GM23248 (cell line): ENCODE data around the gene GSE1. TPM values are rescaled to one million over a fixed set of nuclear protein-coding genes. Genes with fewer than 3 reads are reported as not detected.

Experiments used
- DNase-seq: peaks from one replicate; pipeline ENCODE4 v3.0.0-alpha.2; 2015
- H2AFZ ChIP-seq: fragments of 200-600 bp; sonication (generic); 2 replicates; pipeline ENCODE4 v1.6.1; 2016; ENCODE audit warnings: antibody characterized with exemption
- H3F3A ChIP-seq: fragments of 200-600 bp; sonication (generic); 2 replicates; pipeline ENCODE4 v1.6.1; 2016; ENCODE audit warnings: mild to moderate bottlenecking, antibody characterized with exemption, mixed run types; ENCODE audit not compliant: insufficient read depth
- H3K27ac ChIP-seq: fragments of 200-600 bp; sonication (generic); 2 replicates; pipeline ENCODE4 v1.5.1; 2016; ENCODE audit warnings: mild to moderate bottlenecking
- H3K27me3 ChIP-seq: fragments of 200-600 bp; sonication (generic); replicated peaks from 2 replicates; pipeline ENCODE4 v1.6.1; 2016; ENCODE audit warnings: mild to moderate bottlenecking; ENCODE audit not compliant: insufficient read depth
- H3K36me3 ChIP-seq: fragments of 200-600 bp; sonication (generic); 2 replicates; pipeline ENCODE4 v1.6.1; 2016; ENCODE audit warnings: low read depth, mild to moderate bottlenecking
- H3K4me1 ChIP-seq: fragments of 200-600 bp; sonication (generic); 2 replicates; pipeline ENCODE4 v1.6.1; 2016; ENCODE audit warnings: mild to moderate bottlenecking; ENCODE audit not compliant: insufficient read depth
- H3K4me2 ChIP-seq: fragments of 200-600 bp; sonication (generic); one replicate; pipeline ENCODE4 v1.6.1; 2016; ENCODE audit warnings: mild to moderate bottlenecking; ENCODE audit not compliant: unreplicated experiment
- H3K4me3 ChIP-seq: fragments of 200-600 bp; sonication (generic); 2 replicates; pipeline ENCODE4 v1.5.1; 2016; ENCODE audit warnings: mild to moderate bottlenecking
- H3K79me2 ChIP-seq: fragments of 200-600 bp; sonication (generic); 2 replicates; pipeline ENCODE4 v1.6.1; 2016; ENCODE audit warnings: mild to moderate bottlenecking; ENCODE audit not compliant: insufficient read depth
- H3K9ac ChIP-seq: fragments of 200-600 bp; sonication (generic); 2 replicates; pipeline ENCODE4 v1.6.1; 2016; ENCODE audit warnings: mild to moderate bottlenecking
- H3K9me2 ChIP-seq: fragments of 200-600 bp; sonication (generic); 2 replicates; pipeline ENCODE4 v1.6.1; 2016; ENCODE audit warnings: mixed run types, mild to moderate bottlenecking, moderate library complexity; ENCODE audit not compliant: insufficient read depth
- H3K9me3 ChIP-seq: fragments of 200-600 bp; sonication (generic); one replicate; pipeline ENCODE4 v1.6.1; 2017; ENCODE audit warnings: low read depth
- H4K20me1 ChIP-seq: fragments of 200-600 bp; sonication (generic); 2 replicates; pipeline ENCODE4 v1.6.0; 2016; ENCODE audit not compliant: insufficient read depth
- EZH2 ChIP-seq: fragments of 200-600 bp; sonication (generic); IDR thresholded peaks from 2 replicates; pipeline ENCODE4 v1.6.1; 2018; ENCODE audit warnings: antibody characterized with exemption, mild to moderate bottlenecking; ENCODE audit not compliant: insufficient read depth, poor library complexity, severe bottlenecking
- EZH2phosphoT487 ChIP-seq: fragments of 200-600 bp; sonication (generic); IDR thresholded peaks from 2 replicates; pipeline ENCODE4 v1.6.1; 2018; ENCODE audit warnings: antibody characterized with exemption, moderate library complexity, mild to moderate bottlenecking, low read depth; ENCODE audit not compliant: insufficient read depth
- WGBS, 2 experiments: methylation state at CpG; one replicate each; pipeline ENCODE4 v1.1.6; 2015 to 2017; ENCODE audit warnings: low lambda C conversion rate in 2 of 2, low coverage in 1 of 2; ENCODE audit errors: missing lambda C conversion rate in 2 of 2; 5-methylcytosine and 5-hydroxymethylcytosine counted together
- in situ Hi-C: fragments of 300-500 bp; cut with MboI; formaldehyde crosslinking; loops from 2 replicates; pipeline ENCODE4 v1.15.0; 2020
- polyA plus RNA-seq: library from polyadenylated mRNA; unstranded; fragments of >200 nt; fragmentation: Nextera tagmentation; extraction: Ambion mirVana; gene quantifications from 2 replicates; pipeline ENCODE4 v1.2.1, GENCODE V29; 2016
- total RNA-seq: library from RNA; depleted of rRNA; stranded (reverse); fragments of >200 nt; shearing (Covaris generic); gene quantifications from 2 replicates; pipeline ENCODE4 v1.2.3, GENCODE V29; 2014

The GSE1 gene
- total and polyA plus RNA-seq, 2 experiments from 2014 or later = 11.6 to 35.1 TPM

DNA sequence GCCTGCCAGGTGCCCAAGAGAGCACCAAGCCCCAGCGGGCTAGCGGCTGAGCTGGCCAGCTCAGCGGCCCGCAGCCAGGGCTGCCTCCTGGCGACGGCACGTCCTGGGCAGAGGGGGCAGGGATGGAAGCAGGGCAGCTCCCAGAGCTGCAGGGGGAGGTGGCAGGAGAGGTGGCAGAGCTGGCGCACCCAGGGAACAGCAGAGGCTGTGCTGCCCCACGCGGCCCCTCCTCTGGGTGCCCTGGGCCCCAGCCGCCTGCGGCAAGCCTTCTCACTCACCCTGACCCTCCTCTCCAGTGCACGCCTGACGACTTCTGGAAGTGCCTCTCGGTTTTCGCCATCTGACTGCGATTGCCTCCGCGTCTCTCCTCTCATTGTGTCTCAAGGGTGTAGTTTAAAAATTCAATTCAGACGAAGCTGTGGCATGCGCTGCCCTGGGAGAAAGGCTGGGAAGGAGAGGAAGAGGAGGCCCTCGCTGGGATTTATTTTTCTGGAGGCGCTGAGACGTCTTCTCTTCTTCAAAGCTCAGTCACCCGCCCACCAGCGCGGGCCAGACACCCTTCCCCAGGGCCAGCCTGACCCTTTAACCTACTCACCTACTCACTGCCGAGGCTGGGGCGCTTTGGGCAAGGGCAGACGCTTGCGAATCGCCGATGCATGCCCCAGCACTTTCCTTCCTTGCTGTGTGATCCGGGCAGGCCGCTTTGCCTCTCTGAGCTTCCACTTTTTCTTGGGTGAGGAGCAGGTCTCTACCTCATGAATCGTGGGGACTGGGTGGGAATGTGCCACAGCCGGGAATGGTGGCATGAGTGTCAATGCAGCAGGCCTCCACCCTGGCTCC, 24.9 kb downstream of the GSE1 start:
- H3K4me2 ChIP-seq = no peak overlapping the region
- H3K9ac ChIP-seq = no peak overlapping the region
- H3K4me3 ChIP-seq = no peak overlapping the region
- H3F3A ChIP-seq = no peaks in the 10 kb centered on the region
- H2AFZ ChIP-seq = no peak overlapping the region
- WGBS, 2 experiments = 90 to 93% methylated on average over 32 to 37 of the region's 37 CpGs
- H3K9me3 ChIP-seq = no peaks in the 10 kb centered on the region
- no peaks in the 10 kb centered on the region; the same call in 1 of the 2 replicates for H4K20me1 ChIP-seq
- no peaks in the 10 kb centered on the region for H3K9me2 ChIP-seq
- H3K27me3 ChIP-seq = no peaks in the 10 kb centered on the region
- H3K27ac ChIP-seq = no peak overlapping the region
- TF ChIP-seq EZH2phosphoT487 (no peak), EZH2 (no peak)
- no peak for DNase-seq
- in situ Hi-C loops = no loop called here
- H3K4me1 ChIP-seq = 0 out of 2 replicates have a peak, but pooled peaks cover 3% of the 10 kb centered on the region
- H3K79me2 ChIP-seq = peaks cover 94% of the 10 kb centered on the region
- H3K36me3 ChIP-seq = no peaks in the 10 kb centered on the region

- WGBS, 2 experiments = 78 to 79% methylated on average over 25 to 26 of the region's 26 CpGs
- H3K27ac ChIP-seq = no peak overlapping the region
Measured at GRCh38 chr16:85638695-85639409, 25.7 kb downstream of the GSE1 start.

GRCh38 chr16:85639529-85640253, 26.6 kb downstream of the GSE1 start:
- TF ChIP-seq EZH2phosphoT487 = no peak
- TF ChIP-seq EZH2 = no peak
- Histone ChIP-seq H3K27me3 (no peaks in the 10 kb centered on the region), H3K4me2 (no peak overlapping the region), H3K4me1 (0 out of 2 replicates have a peak, but pooled peaks cover 3% of the 10 kb centered on the region), H3K9me3 (no peaks in the 10 kb centered on the region), H3K36me3 (no peaks in the 10 kb centered on the region), H3K9me2 (no peaks in the 10 kb centered on the region), H3F3A (no peaks in the 10 kb centered on the region), H3K79me2 (peaks cover 91% of the 10 kb centered on the region), H4K20me1 (no peaks in the 10 kb centered on the region; the same call in 1 of the 2 replicates), H2AFZ (no peak overlapping the region), H3K9ac (no peak overlapping the region), H3K4me3 (no peak overlapping the region), H3K27ac (no peak overlapping the region)
- in situ Hi-C loops = no loop called here
- DNase-seq = peak; percentile 57
- 62 to 63% methylated on average over 34 to 35 of the region's 35 CpGs for WGBS, 2 experiments

More at GRCh38 chr16:85638695-85639409, 25.7 kb downstream of the GSE1 start:
- no peak for DNase-seq
- H3K27me3 ChIP-seq = no peaks in the 10 kb centered on the region
- H3K9me3 ChIP-seq = no peaks in the 10 kb centered on the region
- no peaks in the 10 kb centered on the region; the same call in 1 of the 2 replicates for H4K20me1 ChIP-seq
- 0 out of 2 replicates have a peak, but pooled peaks cover 3% of the 10 kb centered on the region for H3K4me1 ChIP-seq
- TF ChIP-seq EZH2 (no peak), EZH2phosphoT487 (no peak)
- peaks cover 93% of the 10 kb centered on the region for H3K79me2 ChIP-seq
- no peaks in the 10 kb centered on the region for H3F3A ChIP-seq
- no peak overlapping the region for H3K9ac ChIP-seq
- H3K9me2 ChIP-seq = no peaks in the 10 kb centered on the region
- no peak overlapping the region for H3K4me2 ChIP-seq
- in situ Hi-C loops = no loop called here
- H3K4me3 ChIP-seq = no peak overlapping the region
- no peaks in the 10 kb centered on the region for H3K36me3 ChIP-seq
- no peak overlapping the region for H2AFZ ChIP-seq

- no peak overlapping the region for H3K27ac ChIP-seq
- in situ Hi-C loops = no loop called here
- no peaks in the 10 kb centered on the region for H3F3A ChIP-seq
- no peaks in the 10 kb centered on the region for H3K9me2 ChIP-seq
- no peak overlapping the region for H3K4me2 ChIP-seq
- H3K9ac ChIP-seq = no peak overlapping the region
- H3K9me3 ChIP-seq = no peaks in the 10 kb centered on the region
- TF ChIP-seq EZH2 (no peak), EZH2phosphoT487 (no peak)
- no peaks in the 10 kb centered on the region for H3K27me3 ChIP-seq
- DNase-seq = no peak
- H4K20me1 ChIP-seq = no peaks in the 10 kb centered on the region; the same call in 1 of the 2 replicates
- no peaks in the 10 kb centered on the region for H3K36me3 ChIP-seq
- H3K4me1 ChIP-seq = 0 out of 2 replicates have a peak, but pooled peaks cover 3% of the 10 kb centered on the region
- H3K79me2 ChIP-seq = peaks cover 91% of the 10 kb centered on the region
- no peak overlapping the region for H3K4me3 ChIP-seq
- 96 to 97% methylated on average over 13 of the region's 13 CpGs for WGBS, 2 experiments
- H2AFZ ChIP-seq = no peak overlapping the region
Measured at GRCh38 chr16:85640254-85640558, 27.1 kb downstream of the GSE1 start.
